Measurements from ENCODE around the gene NUCB2.

Gene NUCB2

DNA sequence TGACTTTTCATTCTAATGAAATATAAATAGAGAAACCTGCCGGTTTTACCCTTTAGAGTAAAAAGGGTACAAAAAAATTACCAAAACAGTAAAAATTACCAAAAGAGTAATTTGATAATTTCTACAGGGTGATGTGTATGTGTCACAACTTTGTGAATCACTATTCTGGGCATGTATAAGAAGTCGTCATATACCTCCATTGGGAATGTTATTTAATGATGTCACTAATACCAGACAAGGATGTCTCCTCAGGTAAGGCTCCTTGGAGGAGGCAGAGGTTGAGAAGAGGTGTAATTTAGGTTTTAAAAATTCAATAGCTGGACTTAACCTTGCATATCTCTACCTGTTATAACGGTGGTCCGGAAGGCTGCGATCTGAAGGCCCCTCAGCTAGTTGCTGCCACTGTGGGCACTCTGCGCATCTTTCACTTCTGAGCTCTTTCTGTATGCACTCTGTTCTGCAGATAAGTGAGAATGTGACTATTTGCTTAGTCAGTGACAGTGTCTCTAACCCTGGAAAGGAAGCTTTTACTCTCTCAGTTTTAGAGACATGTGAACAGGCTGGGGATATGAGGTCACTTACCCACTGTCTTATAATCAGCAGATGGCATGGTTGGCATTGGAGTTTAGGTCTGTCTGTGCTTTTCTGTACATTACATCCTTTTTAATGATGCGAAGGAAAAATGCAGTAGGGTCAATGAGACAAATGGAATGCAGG, 74.1 kb downstream of the NUCB2 start:
- Mint-ChIP-seq H3K4me3 (peak overlapping the region; percentile 87), H3K4me1 (peaks cover 22% of the 10 kb centered on the region), H3K9me3 (peaks cover 11% of the 10 kb centered on the region), H3K36me3 (ENCODE audit: low read depth) (no peaks in the 10 kb centered on the region), H3K27me3 (ENCODE audit: low read depth, poor library complexity) (peaks cover 68% of the 10 kb centered on the region), H3K27ac (no peak overlapping the region)
- TF ChIP-seq, protein P1, sequence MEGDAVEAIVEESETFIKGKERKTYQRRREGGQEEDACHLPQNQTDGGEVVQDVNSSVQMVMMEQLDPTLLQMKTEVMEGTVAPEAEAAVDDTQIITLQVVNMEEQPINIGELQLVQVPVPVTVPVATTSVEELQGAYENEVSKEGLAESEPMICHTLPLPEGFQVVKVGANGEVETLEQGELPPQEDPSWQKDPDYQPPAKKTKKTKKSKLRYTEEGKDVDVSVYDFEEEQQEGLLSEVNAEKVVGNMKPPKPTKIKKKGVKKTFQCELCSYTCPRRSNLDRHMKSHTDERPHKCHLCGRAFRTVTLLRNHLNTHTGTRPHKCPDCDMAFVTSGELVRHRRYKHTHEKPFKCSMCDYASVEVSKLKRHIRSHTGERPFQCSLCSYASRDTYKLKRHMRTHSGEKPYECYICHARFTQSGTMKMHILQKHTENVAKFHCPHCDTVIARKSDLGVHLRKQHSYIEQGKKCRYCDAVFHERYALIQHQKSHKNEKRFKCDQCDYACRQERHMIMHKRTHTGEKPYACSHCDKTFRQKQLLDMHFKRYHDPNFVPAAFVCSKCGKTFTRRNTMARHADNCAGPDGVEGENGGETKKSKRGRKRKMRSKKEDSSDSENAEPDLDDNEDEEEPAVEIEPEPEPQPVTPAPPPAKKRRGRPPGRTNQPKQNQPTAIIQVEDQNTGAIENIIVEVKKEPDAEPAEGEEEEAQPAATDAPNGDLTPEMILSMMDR (IDR thresholded peaks at IDR 0.05), result no peak
- DNase-seq, result no peak

DNA sequence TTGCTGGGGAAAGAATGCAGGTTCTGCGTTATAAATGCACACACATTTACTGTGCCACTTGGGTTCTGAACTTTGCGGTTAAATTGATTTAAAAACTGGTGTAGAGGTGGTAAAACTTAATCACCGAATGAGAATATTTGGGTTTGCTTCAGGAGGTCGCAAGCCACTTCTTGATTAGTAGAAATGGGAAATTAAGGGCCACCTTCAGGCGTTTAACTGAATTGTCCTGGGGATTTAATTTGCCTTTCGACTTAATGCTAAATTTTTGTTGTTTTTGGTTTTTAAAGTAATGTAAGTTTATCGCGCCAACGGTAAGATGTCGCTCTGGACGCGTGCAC, 74.6 kb downstream of the NUCB2 start:
- H3K27me3 Mint-ChIP-seq (ENCODE audit: low read depth, poor library complexity), result peaks cover 68% of the 10 kb centered on the region
- peaks cover 22% of the 10 kb centered on the region for H3K4me1 Mint-ChIP-seq
- peak overlapping the region; percentile 87 for H3K4me3 Mint-ChIP-seq
- DNase-seq, result no peak
- TF ChIP-seq, protein P1 (IDR thresholded peaks at IDR 0.05), result no peak
- no peak overlapping the region for H3K27ac Mint-ChIP-seq
- H3K36me3 Mint-ChIP-seq (ENCODE audit: low read depth), result no peaks in the 10 kb centered on the region
- H3K9me3 Mint-ChIP-seq, result peaks cover 15% of the 10 kb centered on the region

DNA sequence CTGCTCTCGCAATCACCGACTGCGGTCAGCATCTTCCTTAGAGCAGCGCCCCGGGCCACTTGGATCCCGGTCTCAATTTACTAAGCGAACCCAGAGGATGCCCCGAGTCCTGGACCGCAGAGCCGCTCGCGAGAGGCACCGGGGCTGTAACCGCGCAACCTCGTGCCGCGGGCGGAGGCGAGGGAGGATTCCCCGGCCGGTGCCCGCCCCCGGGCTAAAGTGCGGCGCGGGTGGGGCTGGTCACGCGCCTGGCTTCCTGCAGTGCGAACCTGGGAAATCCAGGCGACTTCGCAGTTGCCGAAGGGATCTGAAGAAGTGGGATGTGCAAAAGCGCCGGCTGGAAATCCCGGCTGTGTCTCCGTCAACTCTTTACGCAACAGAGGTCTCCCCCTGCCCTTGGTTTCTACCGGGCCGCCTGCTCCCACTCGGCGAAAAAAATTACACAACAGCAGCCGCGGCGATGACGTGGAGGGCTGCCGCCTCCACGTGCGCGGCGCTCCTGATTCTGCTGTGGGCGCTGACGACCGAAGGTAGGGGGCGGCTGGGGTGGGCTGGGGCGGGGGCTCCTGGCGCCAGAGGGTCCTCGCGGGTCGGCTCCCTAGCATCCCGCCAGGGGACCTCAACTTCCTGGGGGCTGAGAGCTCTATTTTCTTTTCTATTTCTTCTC, 75.1 kb downstream of the NUCB2 start, which contains the start of gene NCR3LG1:
NCR3LG1 (plus strand) TSS at position 291 of the 667 bp plus-strand sequence; CDS start at position 461, 170 bp downstream.
- Mint-ChIP-seq H3K27me3 (ENCODE audit: low read depth, poor library complexity) (peaks cover 68% of the 10 kb centered on the region), H3K36me3 (ENCODE audit: low read depth) (no peaks in the 10 kb centered on the region)
- peak; percentile 51 for DNase-seq

DNA sequence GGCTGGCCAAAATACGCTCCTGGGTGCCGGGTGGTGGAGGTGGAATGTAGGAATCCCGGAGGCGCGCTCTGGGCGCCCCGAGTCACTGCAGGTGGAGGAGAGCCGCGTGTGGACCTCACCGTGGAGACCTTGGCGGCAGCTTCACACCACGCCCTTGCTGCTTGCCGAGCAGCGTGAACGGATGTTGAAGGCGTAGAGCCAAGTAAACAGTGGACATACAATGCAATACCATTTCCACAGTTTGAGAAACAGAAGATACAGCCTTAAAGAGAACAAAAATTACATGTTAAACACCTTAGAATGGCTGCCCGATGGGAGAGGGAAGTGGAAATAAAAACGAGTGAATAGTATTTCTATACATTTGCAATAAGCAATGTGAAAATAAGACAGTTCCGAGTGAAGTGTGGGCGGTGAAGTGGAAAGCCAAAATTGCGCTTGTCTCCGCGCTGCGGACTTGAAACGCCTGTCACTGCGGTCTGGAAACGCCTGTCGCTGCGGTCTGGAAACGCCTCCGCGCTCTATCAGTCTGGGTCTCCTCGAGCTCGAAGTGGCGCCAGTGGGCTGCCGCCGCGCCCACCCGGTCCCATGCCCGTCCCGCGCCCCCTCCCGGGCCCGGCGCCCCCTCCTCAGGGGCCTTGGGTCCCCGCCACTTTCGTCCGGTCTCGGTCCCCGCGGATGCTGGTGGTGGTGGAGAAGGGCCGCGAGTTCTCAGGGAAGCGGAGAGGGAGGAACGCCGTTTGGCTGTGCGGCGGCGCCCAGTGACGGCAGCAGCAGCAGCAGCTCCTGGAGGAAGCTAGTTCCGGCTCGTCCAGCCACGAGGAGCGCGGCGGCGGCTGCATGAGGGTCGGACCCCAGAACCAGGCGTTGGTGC, 76.6 kb downstream of the NUCB2 start:
- Mint-ChIP-seq H3K9me3 (peaks cover 24% of the 10 kb centered on the region), H3K4me1 (peaks cover 22% of the 10 kb centered on the region), H3K4me3 (peak overlapping the region; percentile 87), H3K27me3 (ENCODE audit: low read depth, poor library complexity) (peaks cover 63% of the 10 kb centered on the region), H3K27ac (no peak overlapping the region), H3K36me3 (ENCODE audit: low read depth) (peaks cover 5% of the 10 kb centered on the region)
- peak; percentile 75 for DNase-seq
- TF ChIP-seq, protein P1 (IDR thresholded peaks at IDR 0.05), result no peak

More for the DNA sequence above, 75.1 kb downstream of the NUCB2 start, which contains the start of gene NCR3LG1:
- TF ChIP-seq, protein P1 (IDR thresholded peaks at IDR 0.05), result no peak
- H3K4me3 Mint-ChIP-seq, result peak within 1 kb of the TSS; percentile 87
- peaks cover 20% of the 10 kb centered on the region for H3K9me3 Mint-ChIP-seq
- no peak within 1 kb of the TSS for H3K27ac Mint-ChIP-seq
- peaks cover 22% of the 10 kb centered on the region for H3K4me1 Mint-ChIP-seq

DNA sequence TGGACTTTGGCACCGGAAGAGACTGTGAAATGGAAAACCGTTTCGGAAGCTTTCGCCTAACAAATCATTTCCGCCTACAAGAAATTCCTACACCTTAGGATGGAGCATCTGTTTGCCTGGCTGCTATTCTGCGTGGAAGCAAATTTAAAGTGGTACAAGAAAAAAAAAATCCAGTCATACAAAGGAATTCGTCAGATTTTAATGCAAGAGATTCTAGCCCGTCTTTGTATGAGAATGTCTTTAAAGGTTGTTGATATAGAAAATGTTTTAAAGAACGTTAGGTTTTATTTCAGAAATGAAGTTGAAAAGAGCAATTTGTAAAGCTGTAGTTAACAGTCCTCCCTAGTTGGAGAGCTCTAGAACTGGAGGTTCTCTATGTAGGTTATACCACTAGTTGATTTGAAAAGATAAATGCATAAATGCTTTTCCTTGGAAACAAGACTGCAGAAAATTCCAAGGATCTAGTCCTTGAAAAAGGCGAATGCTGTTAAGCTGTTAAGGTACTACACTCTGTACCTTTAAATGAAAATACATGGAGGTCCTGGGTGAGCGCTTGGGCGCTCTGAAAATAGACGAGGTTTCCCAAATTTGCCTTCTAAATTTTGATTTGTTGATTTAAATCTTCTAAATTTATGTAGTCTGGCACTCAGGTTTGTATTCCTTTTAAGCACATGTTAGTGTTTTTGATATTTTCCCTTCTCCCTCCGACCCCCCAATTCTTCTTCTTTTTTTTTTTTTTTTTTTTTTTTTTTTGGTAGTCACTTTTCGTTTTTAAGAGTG, 77.5 kb downstream of the NUCB2 start:
- H3K36me3 Mint-ChIP-seq (ENCODE audit: low read depth), result peaks cover 9% of the 10 kb centered on the region
- no peak overlapping the region for H3K27ac Mint-ChIP-seq
- peaks cover 28% of the 10 kb centered on the region for H3K9me3 Mint-ChIP-seq
- DNase-seq, result no peak
- peaks cover 56% of the 10 kb centered on the region for H3K27me3 Mint-ChIP-seq (ENCODE audit: low read depth, poor library complexity)
- TF ChIP-seq, protein P1 (IDR thresholded peaks at IDR 0.05), result no peak
- peaks cover 22% of the 10 kb centered on the region for H3K4me1 Mint-ChIP-seq
- peak overlapping the region; percentile 87 for H3K4me3 Mint-ChIP-seq
